ENCODE results near the gene CRCP.
"Not testable (repeated sequence)": the region's sequence is repeated elsewhere in the genome, so short reads cannot be mapped to it uniquely, and the experiment has no call there.

Gene CRCP

DNA sequence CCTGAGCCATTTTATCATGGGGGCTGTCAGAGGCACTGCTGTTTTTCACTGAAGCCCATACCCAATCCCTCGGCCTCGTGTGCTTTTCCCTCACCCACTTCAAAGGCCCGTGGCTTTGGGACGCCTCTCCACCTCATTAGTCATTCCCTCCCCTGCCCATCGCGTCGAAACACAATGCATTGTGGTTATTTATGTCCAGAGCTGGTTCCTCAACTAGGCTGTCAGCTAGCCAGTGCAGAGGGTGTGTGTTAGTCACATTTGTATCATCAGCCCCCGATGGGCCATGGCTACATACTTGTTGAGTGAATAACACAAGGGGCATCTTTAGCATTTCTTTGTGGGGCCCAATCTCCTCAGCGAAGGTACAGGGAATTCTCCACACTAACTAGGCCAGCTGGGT, 3.8 kb upstream of the CRCP start:
- no peak for DNase-seq

GRCh38 chr7:66116680-66117420, 2.2 kb downstream of the CRCP start:
- not testable (repeated sequence) for DNase-seq

GRCh38 chr7:66118603-66119002, 4.0 kb downstream of the CRCP start:
- DNase-seq = no peak

- no peak for DNase-seq
Observed at GRCh38 chr7:66119245-66119850, 4.7 kb downstream of the CRCP start.

DNA sequence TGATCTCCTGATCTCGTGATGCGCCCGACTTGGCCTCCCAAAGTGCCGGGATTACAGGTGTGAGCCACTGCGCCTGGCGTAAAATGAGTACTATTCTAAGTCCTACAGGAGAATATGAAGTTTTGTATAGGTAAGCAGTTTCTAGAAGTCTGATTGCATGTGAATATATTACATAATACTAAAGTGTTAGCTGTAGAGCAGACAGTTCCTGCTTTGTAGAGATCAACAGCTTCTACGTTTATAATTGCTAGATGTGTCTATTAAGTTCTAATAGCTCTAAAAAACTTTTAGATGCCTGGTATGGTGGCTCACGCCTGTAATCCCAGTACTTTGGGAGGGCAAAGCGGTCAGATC, 8.5 kb downstream of the CRCP start:
- DNase-seq = no peak

- DNase-seq = not testable (repeated sequence)
Observed at GRCh38 chr7:66124569-66124861, 9.9 kb downstream of the CRCP start.

GRCh38 chr7:66125052-66125694, 10.5 kb downstream of the CRCP start:
- no peak for DNase-seq

DNA sequence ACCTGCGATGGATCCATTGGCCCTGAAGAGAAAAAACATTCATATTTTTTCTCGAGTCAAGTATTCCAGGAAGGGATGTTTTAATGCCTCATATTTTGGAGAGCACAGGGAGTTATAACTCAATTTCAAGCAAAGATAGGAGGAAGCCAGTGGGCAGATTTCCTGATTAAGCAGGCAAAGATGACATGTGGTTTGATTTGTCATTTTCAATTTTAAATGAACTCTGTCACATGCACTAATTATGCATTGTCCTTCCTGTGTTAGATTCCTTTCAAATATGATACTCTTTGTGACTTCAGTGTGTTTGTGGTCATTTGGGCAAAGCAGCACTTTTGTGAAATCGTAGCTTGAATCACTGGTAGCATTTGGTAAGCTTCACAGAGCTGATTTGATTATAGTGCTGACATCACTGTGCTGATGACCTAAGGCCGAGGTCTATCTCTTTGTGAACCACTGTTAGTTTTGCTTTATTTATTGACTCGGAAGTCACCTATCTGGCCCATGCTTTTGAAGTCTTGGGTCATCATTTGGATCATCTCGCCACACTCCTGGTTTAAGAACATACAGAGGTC, 11.2 kb downstream of the CRCP start:
- DNase-seq = not testable (repeated sequence)

- not testable (repeated sequence) for DNase-seq
Observed at GRCh38 chr7:66127172-66127571, 12.5 kb downstream of the CRCP start.

GRCh38 chr7:66138994-66139752, 24.5 kb downstream of the CRCP start:
- DNase-seq = no peak

- DNase-seq = no peak
Observed at GRCh38 chr7:66140924-66141323, 26.3 kb downstream of the CRCP start.

DNA sequence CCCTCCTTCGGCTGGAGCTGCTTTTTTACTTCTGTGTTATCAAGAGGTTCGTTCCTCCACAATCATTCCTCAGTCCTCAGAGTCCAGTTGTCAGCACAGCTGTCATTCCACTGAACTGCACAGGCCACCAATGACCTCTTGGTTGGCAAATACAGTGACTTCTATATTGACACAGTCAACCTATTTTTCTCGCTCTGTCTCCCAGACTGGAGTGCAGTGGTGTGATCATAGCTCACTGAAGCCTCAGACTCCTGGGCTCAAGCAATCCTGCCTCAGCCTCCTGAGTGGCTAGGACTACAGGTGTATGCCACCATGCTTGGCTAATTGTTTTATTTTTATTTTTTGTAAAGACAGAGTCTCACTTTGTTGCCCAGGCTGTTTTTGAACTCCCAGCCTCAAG, 27.7 kb downstream of the CRCP start:
- DNase-seq = no peak

- no peak for DNase-seq
Observed at GRCh38 chr7:66142996-66143395, 28.3 kb downstream of the CRCP start.

DNA sequence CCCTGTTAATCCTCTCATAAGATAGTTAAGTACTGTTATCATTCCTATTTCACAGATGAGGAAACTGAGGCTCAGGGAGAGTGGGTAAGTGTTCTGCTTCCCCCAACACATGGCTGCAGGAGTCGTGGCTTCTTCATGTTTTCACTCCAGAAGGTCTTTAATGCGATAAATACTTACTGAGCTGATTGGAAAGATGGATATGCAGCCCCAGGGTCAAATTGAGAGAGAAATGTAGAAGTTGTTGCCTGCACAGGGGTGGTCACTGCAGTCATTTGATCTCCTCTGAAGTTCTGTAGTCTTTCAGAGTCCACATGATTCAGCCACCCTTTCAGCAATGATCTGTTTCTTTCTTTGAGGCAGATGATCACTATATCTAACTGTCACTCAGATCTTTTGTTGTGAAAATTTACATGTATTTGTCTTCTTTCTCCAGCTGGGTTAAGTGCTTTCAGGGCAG, 29.3 kb downstream of the CRCP start:
- DNase-seq = no peak

DNA sequence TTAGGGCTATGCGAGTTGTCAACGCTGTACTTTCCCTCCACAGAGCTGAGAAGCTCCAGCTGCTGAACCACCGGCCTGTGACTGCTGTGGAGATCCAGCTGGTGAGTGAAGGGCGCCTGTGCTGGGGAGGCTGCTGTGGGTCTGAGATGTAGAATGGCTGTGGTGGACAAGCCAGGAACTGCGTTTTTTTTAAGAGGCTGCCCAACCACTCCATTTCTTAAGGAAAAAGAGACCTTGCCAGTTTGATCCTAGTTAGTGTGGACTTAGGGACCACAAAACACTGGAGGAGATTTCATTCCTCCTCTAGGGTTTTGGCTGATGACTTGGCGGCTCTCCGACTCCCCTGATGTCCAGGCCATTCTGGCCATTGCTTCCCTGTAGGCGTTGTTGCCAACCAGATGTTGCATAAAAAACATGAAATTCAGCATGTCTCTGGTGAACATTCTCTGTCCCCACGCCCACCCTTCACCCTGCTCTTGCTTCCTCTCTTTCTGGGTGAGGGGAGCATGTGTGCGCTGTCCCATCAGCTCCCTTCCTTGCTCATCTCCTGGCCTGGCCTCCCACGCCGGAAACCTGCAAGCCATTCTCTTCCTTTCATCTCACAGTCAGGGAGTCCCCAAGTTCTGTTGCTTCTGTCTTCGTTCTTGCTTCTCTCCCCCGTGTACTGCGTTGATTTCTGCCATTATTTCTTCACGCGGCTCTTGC, 30.9 kb downstream of the CRCP start:
- no peak for DNase-seq

- DNase-seq = no peak
Observed at GRCh38 chr7:66146701-66147100, 32.1 kb downstream of the CRCP start.

DNA sequence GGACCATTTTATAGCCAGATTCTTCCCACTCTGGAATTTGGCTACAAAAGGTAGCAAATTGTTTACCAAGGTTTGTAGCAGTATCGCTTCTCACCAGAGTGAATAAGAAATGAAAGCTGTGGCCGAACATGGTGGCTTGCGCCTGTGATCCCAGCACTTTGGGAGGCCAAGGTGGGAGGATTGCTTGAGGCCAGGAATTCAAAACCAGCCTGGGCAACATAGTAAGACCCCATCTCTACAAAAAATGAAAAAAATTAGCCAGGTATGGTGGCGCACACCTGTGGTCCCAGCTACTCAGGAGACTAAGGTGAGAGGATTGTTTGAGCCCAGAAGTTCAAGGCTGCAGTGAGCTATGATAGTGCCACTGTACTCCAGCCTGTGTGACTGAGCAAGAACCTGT, 33.0 kb downstream of the CRCP start:
- DNase-seq = not testable (repeated sequence)

- no peak for DNase-seq
Observed at GRCh38 chr7:66150471-66150870, 35.8 kb downstream of the CRCP start.

- DNase-seq = no peak
Observed at GRCh38 chr7:66152371-66153191, 37.9 kb downstream of the CRCP start.

- DNase-seq = no peak
Observed at GRCh38 chr7:66153691-66154090, 39.0 kb downstream of the CRCP start.

- DNase-seq = not testable (repeated sequence)
Observed at GRCh38 chr7:66156035-66156434, 41.4 kb downstream of the CRCP start.

- no peak for DNase-seq
Observed at GRCh38 chr7:66157060-66157459, 42.4 kb downstream of the CRCP start.

Measured in DMS79 (cell line).